ENCODE measurements around the gene LAMA2. TPM values are rescaled to one million over a fixed set of nuclear protein-coding genes. Genes with fewer than 3 reads are reported as not detected.

Gene LAMA2
- polyA plus RNA-seq, 1 of the 3 experiments (the other 2 are of a cell fraction), result 0.92 TPM

GRCh38 chr6:129124347-129124746 is 241.4 kb downstream of the LAMA2 start (continued):
- no peak for TF ChIP-seq REST (IDR thresholded peaks at IDR 0.05; ENCODE audit: low read depth, low read length)
- TF ChIP-seq MAX (IDR thresholded peaks at IDR 0.05; ENCODE audit: low read depth), result no peak
- no peak for TF ChIP-seq TAF1 (IDR thresholded peaks at IDR 0.05; ENCODE audit: borderline replicate concordance, low read depth, low read length)
- TF ChIP-seq MXI1 (IDR thresholded peaks at IDR 0.05; ENCODE audit: low read depth, low read length), result no peak
- TF ChIP-seq SIN3A (IDR thresholded peaks at IDR 0.05; ENCODE audit: borderline replicate concordance, low read depth, low read length), result no peak
- TF ChIP-seq NFIC (IDR thresholded peaks at IDR 0.05; ENCODE audit: borderline replicate concordance), result no peak
- no peak for TF ChIP-seq YY1 (IDR thresholded peaks at IDR 0.05; ENCODE audit: low read depth)
- no peak for TF ChIP-seq USF2 (IDR thresholded peaks at IDR 0.05; ENCODE audit: borderline replicate concordance, low read depth, low read length)
- no peak for TF ChIP-seq EP300 (IDR thresholded peaks at IDR 0.05; ENCODE audit: borderline replicate concordance in 1 of 2, low read depth in 1 of 2, low read length in 1 of 2)
- TF ChIP-seq RFX5 (IDR thresholded peaks at IDR 0.05; ENCODE audit: low read length), result no peak

GRCh38 chr6:129130106-129130505 is 247.2 kb downstream of the LAMA2 start:
- Histone ChIP-seq H4K20me1 (ENCODE audit: insufficient read depth) (no peaks in the 10 kb centered on the region), H3K27ac (ENCODE audit: low read depth in 2 of 2, low read length in 1 of 2) (no peak overlapping the region), H3K4me3 (ENCODE audit: low read depth in 2 of 2, low read length in 1 of 2) (no peak overlapping the region), H3K4me2 (no peak overlapping the region), H3F3A (replicated peaks; ENCODE audit: insufficient read depth) (no peaks in the 10 kb centered on the region), H2AFZ (ENCODE audit: low read depth) (no peak overlapping the region), H3K9ac (no peak overlapping the region), H3K4me1 (ENCODE audit: control insufficient read depth in 1 of 2, insufficient read depth in 2 of 2, low read depth in 1 of 2, low read length in 1 of 2) (no peaks in the 10 kb centered on the region), H3K9me2 (no peaks in the 10 kb centered on the region), H3K27me3 (ENCODE audit: insufficient read depth) (peaks cover 21% of the 10 kb centered on the region), H3K9me3 (no peaks in the 10 kb centered on the region), H3K36me3 (replicated peaks in 1 of 2; ENCODE audit: control insufficient read depth in 1 of 2, insufficient read depth in 2 of 2, low read length in 1 of 2) (no peaks in the 10 kb centered on the region), H3K79me2 (ENCODE audit: insufficient read depth) (no peaks in the 10 kb centered on the region)
- TF ChIP-seq NFIC (IDR thresholded peaks at IDR 0.05; ENCODE audit: borderline replicate concordance) (no peak), ELF1 (IDR thresholded peaks at IDR 0.05) (no peak), SMC3 (IDR thresholded peaks at IDR 0.05; ENCODE audit: low read depth, low read length) (no peak), MXI1 (IDR thresholded peaks at IDR 0.05; ENCODE audit: low read depth, low read length) (no peak), CTCF (IDR thresholded peaks at IDR 0.05) (no peak)
- no peak for DNase-seq
- CTCF ChIA-PET, result interaction anchor here (1.2 kb wide), 1 partner anchor 68 kb away, joined by 3 read pairs; no protein-coding TSS in a partner anchor
- POLR2A ChIA-PET, result no interaction called here

Data from SK-N-SH (cell line).